GM18517 (cell line): ENCODE data around the gene TICRR.

Experiments
- ATAC-seq: cut with Tn5 transposase; IDR thresholded peaks from one replicate; pipeline ENCODE4 v1.9.1; 2021; ENCODE audit warnings: mild to moderate bottlenecking, moderate library complexity; ENCODE audit not compliant: unreplicated experiment

Gene TICRR

GRCh38 chr15:89653578-89653977 lies 78.3 kb downstream of the TICRR start:
- ATAC-seq, result no peak

DNA sequence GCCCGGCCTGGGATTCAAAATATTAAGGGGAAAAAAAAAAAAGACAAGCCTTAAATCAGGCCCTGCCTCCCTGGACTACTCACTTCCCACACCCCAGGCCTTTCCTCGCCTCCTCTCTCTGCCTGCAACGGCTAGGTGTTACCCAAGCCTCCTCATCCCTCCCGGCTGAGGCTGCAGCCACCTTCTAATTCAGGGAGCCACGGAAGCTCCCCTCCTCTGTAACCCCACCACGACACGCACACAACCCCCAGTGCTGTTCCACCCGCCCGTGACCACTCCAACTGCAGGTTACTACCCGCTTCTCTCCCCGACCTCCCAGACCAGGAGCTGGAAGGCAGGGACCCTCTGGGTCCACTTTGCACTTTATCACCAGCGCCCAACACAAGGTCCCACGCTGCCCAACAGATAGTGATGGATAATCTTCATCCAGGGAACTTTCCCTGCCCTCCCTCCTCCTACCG lies 79.1 kb downstream of the TICRR start:
- ATAC-seq, result no peak

DNA sequence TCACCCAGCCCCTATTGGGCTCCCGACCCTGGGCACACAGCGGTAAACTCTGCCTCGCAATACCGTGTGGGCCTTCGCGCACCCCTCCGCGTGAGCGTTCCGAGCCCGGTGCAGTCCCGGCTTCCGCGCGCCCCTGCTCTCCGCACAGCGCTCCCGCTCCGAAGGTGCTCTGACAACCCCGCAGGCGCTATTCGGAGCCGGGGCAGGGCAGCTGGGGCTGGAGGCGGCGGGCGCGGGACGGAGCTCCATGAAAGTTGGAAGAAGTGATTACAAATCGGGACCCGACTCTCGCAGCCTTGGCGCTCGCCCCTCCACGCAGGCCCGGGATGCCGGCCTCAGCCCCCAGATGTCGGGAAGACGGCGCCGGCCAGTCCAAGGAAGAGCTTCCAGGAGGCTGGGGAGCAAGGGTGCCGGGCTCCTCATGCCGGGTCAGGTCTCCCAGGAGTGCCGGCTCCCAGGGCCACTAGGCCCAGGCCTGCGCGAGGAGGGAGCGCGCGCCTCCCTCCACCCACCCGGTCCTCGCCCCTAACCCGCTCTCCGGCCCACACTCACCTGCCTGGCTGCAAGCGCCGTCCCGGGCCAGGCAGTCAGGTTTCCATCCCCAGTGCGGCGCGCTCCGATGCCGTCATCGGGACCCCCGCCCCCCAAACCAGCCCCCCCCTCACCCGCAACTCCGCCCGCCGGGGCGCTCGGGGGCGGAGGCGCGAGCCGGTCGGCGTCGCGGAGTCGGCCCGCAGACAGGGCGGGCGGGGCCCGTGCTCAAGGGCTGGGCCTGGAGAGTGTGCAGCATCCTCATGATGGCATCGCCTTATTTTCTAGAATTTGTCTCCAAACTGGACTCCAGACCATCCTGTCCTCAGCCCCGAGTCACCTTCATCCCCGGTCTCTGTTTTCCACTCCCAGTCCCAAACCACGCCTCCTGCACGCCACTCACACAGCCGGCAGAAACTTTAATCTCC lies 79.9 kb downstream of the TICRR start, which contains the start of gene KIF7:
Gene KIF7, minus strand, starts transcription at position 621 of the 959 bp plus-strand sequence. CDS start 2,537 bp downstream, outside the sequence.
- no peak for ATAC-seq

- ATAC-seq, result no peak
These were observed 81.0 kb downstream of the TICRR start for GRCh38 chr15:89656116-89656815.

DNA sequence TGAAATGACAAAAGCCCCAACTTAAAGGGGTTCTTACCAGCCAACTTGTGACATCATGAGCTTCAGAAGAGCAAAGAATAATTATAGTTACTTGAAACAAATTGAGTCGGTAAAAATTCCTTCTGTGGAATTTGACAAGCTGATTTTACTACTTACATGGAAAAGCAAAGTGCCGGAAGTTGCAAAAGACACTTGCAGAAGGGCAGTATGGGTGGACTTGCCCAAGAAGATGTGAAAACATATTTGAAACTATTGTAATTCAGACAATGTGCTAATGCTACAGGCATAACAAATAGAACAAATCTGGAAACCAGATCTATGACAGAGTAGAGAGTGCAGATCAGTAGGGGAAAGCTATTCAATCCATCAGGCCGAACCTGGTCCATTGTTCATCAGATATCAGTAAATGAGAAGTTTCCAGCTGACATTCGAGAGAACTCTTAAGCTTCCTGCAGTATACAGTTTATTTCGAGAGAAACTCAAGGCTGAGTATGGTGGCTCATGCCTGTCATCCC lies 82.5 kb downstream of the TICRR start:
- no peak for ATAC-seq

DNA sequence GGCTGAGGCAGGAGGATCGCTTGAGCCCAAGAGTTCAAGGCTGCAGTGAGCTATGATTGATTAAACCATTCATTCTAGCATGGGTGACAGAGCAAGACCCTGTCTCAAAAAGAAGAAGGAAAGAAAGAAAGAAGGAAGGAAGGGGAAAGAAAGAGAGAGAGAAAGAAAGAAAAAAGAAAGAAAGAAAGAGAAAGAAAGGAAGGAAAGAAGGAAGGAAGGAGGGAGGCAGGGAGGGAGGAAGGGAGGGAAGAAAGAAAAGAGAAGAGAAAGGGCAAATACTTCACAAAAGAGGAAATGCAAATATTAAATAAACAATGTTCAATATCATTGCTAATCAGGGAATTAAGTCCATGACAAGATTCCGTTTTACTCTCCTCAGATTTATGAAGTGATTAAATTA lies 84.0 kb downstream of the TICRR start:
- no peak for ATAC-seq

DNA sequence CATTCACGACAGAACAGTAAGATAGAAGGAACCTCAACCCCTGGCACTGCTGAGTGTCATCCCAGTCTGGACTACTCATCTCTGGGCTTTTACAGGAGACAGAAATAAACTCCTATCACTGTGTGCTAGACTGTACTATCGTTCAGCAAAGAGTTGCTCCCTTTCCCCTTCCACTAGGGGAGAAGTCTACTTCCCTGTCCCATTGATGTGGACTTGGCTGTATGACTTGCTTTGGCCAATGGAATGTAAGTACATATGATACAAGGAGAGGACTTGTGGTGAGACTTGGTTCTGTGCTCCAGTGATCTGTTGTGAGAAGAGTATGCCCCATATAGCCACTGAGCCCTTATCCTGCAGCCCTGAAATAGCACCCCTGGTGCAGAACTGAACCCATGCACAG lies 85.3 kb downstream of the TICRR start:
- ATAC-seq, result no peak

DNA sequence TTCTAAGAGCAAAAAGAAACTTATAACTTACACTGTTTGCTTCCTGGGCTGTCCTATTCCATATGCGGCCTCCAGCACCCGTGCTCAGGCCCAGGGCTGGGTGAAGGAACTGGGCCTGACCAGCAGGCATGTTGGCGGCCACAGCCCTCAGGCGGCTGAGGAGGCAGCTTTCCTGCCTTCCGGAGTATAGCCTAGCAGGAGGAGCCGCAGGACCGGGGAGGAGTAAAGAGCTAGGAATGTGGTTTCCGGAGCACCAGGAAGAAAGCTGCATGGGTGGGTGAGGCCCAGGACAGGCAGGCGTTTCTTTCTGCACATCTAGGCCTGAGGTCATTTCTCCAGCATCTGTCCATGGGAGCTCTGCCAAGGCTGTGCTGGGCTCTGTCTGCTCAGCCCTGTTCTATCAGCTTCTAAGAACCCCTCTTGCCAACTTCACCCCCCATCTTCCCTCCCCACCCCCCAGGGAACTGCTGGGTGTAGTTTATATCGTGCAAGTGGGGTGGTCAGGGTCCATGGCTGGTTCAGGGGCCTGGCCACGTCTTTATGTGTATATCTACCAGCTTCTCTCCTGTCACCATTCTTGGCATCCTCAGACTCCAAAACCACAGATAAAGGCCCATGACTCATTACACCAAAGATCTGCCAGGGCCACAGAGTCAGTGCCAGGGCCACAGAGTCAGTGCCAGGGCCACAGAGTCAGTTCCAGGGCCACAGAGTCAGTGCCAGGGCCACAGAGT lies 87.8 kb downstream of the TICRR start:
- no peak for ATAC-seq

DNA sequence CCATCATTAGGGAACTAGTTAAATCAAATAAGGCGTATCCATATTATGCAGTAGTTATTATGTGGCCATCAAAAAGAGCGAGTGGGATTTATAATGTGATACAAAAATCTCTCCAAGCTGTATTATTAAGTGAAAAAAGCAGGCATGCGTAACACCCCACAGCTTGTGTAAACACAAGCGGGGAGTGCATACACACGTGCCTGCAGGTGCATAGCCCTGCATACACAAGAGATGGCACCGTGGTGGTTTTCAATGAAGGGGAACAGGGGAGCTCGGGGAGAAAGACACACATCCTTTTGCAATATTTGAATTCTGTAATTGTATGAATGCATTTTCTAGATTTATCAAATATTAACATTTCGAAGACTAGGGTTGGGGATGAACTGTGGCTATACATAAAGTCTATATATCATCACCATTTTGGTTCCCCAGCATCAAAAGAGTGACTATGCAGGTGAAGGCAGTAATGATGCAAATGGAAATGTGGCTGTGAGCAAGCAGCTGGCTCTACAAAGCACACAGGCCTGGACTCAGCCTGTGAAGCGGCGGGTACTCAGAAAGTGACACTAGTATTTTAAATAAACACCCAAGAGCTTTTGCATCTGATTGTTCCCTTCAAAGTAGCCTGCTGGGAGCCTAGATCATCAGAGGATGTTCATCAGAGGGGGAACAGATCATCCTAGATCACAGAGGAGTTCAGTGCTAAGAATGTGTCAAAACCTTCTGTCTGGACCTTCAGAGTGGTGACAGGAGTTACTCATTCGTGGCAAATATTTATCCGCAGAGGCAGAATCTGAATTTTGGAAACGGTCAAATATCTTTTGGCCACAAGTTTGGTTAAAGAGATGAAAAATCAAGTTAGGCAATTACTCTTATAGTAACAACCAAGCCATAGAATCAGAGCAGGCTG lies 89.4 kb downstream of the TICRR start:
- no peak for ATAC-seq

DNA sequence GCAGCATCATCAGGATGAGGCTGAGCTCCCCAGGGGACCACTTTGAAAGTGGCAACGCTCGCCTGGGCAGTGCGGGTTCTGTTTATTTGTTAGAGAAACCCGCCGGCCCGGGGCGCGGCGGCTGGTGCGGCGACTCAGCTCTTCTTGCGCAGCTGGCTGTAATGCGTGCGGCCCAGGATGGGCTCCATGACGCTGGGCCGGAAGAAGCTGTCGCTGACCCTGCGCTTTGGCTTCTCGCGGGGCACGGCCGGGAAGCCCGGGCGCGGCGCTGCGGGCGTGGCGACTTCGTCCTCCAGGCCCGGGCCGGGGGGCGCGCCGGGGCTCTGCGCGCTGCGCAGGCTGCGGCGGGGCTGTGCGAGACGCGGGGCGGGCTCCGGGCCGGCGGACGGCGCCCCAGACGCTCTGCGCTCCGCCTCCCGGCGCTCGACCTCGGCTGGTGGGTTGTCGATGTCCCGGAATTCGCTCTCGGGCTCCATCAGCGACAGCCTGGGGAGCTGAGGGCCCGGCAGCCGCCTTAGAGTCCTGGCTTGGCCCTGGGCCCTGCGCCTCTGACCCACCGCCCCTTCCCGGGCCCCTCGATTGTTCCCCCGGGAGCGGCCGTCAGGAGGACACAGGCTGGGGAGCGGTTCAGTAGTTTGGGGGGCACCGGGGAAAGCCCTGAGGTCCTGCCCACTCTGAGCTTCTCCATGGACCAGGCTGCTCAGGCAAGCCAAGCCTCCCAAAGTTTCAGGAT lies 90.3 kb downstream of the TICRR start:
- ATAC-seq, result no peak

GRCh38 chr15:89666184-89666857 lies 91.1 kb downstream of the TICRR start:
- no peak for ATAC-seq

- ATAC-seq, result no peak
These were observed 91.8 kb downstream of the TICRR start for GRCh38 chr15:89666858-89667705.

DNA sequence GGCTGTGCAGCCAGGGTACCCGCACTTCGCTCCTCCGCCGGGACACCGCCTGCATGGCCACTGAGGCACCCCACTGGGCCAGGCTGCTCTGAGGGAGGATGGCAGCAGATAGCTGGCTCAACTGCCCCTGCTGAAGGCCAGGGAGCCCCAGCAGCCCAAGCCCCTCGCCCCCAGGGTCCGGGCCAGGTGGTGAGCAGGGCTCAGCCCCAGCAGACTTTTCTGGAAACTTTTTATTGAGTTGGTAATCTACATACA lies 92.4 kb downstream of the TICRR start:
- no peak for ATAC-seq

DNA sequence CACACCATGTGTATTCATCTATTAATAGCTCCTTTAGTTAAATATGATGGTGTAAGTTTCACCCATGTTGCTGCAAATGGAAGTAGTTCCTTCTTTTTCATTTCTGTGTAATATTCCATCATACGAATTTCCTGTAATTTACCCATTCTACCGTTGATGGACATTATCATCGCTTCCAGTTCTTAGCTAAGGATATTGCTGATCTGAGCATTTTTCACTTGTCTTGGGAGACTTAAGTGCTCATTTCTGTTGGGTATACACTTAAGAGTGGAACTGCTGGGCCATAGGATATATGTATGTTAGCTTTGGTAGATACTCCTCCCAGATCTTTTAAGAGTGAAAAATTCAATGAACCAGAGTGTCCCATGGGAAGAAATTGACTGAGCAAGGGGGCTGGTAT lies 92.9 kb downstream of the TICRR start:
- ATAC-seq, result no peak

GRCh38 chr15:89669309-89669865 lies 94.1 kb downstream of the TICRR start:
- ATAC-seq, result no peak

DNA sequence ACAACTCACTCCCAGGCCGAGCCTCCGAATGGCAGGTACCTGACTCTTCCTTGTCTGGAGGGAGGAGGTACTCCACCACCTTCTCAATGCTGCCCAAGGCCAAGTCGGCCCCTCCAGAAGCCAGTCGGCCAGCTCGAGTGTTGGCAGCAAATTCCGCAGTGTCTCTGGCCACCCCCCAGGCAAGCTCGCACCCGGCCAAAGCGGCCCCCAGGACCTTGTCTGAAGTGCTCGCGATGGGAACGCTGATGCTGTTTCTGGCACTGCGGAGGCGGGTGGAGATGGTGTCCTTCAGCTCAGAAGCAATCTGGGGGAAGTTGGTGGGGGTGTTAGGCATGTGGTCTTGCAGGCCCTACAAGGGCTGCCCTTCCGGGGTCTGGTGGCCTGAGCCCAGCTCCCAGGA lies 94.7 kb downstream of the TICRR start:
- no peak for ATAC-seq

DNA sequence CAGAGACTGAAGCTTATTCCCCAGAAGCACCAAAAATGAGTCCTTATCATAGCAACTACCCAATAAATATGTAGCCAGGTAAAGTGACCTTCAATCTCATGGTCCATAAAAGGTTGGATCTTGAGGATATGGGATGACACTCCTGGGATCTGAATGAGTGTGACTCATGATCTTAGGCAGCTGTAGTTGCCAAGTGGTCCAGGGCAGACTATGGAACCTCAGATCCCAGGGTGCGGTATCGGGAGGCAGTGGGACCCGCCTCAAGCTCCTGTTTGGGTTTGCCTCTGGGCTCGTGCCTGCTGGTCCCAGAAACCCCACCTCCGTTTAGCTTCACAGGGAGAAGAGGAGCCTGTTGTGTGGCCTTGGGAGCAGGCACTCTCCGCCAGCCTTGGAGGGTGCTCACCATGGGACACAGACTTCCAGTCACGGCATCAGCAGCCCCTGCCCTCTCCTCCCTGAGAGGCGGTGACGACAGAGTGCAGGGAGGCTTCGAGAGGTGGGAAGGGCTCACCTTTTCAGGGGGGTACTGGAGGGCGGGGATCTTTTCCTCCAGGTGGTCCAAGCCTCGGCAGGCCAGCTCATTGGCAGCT lies 95.8 kb downstream of the TICRR start:
- no peak for ATAC-seq
